GM18867 (cell line): Measurements from ENCODE around the gene GATC.

Experiments used
- ATAC-seq: cut with Tn5 transposase; IDR thresholded peaks from one replicate; pipeline ENCODE4 v1.9.1; 2021; ENCODE audit warnings: mild to moderate bottlenecking, moderate library complexity; ENCODE audit not compliant: unreplicated experiment

GATC gene

DNA sequence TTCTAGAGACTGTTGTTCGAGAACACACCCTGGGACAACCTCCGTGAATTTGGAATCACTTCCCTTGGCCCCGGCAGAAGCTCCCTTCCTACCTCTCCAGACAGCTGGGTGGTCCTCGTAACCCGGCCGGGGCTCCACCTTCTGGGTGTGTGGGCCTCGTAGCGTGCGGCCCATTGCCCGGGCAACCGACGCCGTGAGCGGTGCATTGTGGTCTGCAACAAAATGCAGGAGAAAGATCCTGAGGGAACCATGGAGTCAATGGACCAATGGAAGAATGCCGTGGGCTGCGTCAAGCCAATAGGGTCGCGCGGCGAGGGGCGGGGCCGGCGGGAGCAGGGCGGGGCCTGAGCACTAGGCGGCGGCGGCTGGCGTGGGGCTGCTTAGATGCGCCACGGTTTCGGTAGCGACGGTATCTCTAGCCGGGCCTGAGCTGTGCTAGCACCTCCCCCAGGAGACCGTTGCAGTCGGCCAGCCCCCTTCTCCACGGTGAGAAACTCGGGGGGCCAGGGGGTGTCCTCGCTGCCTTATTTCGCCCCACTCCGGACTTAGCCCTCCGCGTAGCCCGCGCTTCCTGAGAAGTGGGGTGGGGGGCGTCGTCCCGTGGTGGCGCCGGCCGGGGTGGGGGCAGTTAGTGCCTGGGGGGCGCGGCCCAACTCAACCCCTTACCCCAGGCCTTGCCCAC is 49.6 kb downstream of the GATC start, which contains the start of gene DYNLL1:
Gene DYNLL1 (plus strand): TSS at position 383 of the 682 bp plus-strand sequence. CDS start 309 bp downstream, outside the sequence.
- ATAC-seq = peak; percentile 91

DNA sequence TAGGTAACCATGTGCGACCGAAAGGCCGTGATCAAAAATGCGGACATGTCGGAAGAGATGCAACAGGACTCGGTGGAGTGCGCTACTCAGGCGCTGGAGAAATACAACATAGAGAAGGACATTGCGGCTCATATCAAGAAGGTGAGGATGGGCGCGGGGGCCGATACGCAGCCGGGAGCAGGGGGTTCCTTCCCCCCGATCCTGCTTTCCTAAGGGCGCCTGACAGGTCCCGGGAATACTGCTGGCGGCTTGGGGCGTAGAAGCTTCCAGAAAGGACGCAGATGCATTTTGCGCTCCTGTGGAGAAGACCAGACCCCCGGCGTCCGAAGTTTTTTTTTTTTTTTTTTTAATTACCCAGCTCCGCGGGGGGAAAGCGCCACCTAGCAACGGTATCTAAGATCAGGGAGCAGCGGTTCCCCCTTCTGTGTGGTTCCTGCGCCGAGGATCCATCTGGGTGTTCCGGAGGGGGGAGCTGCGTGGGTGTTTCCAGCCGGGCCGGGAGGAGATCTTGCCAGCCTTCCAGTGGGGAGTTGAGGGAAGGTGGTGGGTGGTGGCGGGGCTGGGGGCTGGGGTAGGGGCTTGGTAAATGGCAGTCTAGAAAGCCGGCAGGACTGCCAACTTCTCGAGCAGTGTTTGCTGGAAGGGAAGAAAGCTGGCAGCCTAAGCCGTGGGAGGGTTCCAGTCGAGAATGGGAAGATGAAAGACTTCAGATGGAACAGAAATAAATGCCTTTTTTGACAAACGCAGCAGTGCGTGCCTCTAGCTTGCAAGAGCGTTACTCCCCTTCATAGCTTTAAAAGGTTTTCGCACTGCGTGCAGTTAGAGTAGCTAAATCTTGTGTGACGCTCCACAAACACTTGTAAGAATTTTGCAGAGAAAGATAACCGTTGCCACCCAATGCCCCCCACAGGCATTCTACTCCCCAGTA is 50.4 kb downstream of the GATC start:
- ATAC-seq = peak; percentile 5

GRCh38 chr12:120497524-120498150 is 51.4 kb downstream of the GATC start:
- no peak for ATAC-seq

DNA sequence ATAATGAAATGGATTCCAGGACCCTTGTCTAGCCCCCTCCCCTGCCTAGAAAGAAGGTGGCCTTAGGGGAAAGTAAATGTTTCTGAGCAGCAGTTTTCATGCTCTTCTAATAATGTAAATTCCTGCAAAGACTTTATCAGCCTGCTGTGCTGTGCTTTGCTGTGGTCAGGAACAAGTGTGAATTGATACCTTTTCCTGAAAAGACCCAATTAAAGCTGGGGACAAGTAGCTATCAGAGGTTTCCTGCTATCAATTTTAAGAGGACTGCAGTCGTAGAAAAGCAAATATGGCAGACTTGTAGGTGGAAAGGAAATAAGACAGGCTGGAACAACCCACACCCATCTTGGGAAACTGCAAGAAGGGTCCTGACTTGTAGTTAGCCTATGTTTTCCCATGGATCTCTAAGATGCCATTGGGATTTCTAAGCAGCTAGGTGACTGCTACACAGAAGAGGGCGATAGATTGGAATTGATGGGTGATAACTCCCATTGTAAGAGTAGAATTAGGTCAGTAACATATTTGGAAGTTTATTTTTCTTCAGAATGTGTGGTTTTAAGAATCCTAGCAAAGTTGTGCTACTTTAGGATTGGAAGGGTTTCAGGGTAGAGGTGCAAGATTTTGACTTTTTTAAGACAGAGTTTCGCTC is 52.7 kb downstream of the GATC start:
- no peak for ATAC-seq

- ATAC-seq = no peak
These were observed 54.3 kb downstream of the GATC start for GRCh38 chr12:120500581-120500980.

DNA sequence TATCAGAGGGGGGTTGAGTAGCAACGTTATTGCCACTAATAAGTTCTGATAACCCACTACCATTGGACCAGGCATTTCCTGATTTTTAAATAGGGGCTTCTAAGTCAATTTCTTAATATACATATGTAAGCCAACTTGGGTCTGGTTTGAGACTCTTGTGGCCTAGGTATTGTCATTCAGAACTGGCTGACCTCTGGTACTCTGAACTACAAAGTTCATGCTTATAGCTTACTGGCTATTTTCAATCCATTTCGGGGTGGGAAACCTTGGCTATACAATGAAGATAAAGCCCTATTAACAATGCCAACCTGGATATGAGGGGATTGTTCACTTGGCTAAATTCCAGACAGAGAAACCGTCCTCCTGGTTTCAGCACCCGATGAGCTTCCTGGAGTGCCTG is 58.3 kb downstream of the GATC start:
- ATAC-seq = no peak

DNA sequence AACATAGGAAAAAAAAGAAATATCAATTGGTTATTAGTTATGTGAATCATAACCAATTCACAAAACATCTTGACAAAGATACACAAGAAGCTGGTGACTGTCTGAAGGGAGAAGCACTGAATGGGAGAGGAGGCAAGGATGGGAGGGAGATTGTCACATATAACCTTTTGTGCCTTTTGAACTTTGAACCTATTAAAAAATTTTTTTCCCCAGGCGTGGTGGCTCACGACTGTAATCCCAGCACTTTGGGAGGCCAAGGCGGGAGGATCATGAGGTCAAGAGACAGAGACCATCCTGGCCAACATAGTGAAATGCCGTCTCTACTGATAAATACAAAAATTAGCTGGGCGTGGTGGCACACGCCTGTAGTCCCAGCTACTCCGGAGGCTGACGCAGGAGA is 62.3 kb downstream of the GATC start:
- ATAC-seq = no peak
